Measurements from ENCODE around the gene PZP.

The PZP gene

GRCh38 chr12:9132008-9132535 is 76.1 kb downstream of the PZP start:
- H3K4me3 ChIP-seq (ENCODE audit: low read length): no peak overlapping the region
- no peak for DNase-seq (ENCODE audit: low read depth, low spot score)

DNA sequence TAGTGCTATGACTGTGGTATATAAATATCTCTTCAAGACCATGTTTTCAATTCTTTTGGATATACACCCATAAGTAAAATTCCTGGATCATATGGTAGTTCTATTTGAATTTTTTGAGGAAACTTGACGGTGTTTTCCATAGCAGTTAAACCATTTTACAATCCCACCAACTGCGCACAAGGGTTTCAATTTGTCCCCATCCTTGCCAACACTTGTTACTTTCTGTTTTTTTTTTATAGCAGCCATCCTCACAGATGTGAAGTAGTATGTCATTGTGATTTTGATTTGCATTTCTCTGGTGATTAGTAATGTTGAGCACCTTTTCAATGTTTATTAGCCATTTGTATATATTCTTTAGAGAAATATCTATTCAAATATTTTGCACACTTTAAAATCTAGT is 78.0 kb downstream of the PZP start:
- DNase-seq (ENCODE audit: low read depth, low spot score): no peak
- no peak overlapping the region for H3K4me3 ChIP-seq (ENCODE audit: low read length)

DNA sequence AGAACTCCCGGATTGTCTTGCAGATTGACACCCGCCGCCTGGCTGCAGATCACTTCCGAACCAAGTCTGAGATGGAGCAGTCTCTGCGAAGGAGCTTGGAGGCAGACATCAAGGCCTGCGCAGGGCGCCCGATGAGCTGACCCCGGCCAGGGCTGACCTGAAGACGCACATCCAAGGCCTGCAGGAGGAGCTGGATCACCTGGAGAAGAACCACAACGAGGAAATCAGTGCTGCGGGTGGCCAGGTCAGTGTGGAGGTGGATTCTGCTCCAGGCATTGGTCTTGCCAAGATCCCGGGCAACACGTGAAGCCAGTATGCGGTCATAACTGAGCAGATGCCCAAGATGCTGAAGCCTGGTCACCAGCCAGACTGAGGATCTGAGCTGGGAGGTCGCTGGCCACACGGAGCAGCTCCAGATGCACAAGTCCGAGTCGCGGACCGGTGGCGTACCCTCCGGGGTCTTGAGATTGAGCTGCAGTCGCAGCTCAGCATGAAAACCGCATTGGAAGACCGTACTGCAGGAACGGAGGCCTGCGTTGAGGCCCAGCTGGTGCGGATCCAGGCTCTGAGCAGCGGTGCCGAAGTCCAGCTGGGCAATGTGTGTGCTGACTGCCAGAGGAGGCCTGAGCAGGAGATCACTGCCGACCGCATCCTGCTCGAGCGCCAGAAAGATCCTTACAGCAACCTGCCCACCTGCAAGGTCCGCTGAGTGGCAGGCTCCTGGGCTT is 80.1 kb downstream of the PZP start:
- DNase-seq (ENCODE audit: low read depth, low spot score): no peak
- no peak overlapping the region for H3K4me3 ChIP-seq (ENCODE audit: low read length)

- DNase-seq (ENCODE audit: low read depth, low spot score): no peak
- no peak overlapping the region for H3K4me3 ChIP-seq (ENCODE audit: low read length)
Observed at GRCh38 chr12:9127484-9127883, 80.7 kb downstream of the PZP start.

DNA sequence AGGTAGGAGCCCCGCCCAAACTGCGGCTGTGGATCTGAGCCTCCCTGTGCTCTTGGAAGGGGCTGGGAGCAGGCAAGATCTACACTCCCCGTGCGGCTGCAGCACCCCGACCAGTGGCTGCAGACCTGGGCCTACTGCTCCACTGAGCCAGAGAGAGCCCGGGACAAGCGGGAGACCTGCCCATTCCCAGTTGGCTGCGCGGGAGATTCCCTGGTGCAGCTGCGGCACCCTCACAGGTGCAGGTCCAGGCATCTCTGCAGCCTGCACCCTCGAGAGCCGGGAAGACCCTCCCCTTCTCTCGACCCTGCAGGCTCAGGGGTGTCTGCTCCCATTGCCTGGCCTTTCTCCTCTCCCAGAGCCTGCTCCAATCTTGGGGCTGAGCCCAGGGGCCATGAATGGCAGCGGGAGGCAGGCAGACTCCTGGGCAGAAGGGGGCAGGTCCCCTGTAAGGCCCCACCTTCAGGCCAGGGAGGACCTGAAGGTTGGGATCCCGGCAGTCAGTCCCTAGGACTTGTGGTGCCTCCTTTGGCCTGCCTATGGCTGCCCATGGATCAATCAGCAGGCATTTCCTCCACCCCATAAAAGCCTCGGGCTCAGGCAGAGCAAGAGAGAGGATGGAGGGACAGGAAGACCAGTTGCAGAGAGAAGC is 83.7 kb downstream of the PZP start:
- H3K4me3 ChIP-seq (ENCODE audit: low read length): no peak overlapping the region
- no peak for DNase-seq (ENCODE audit: low read depth, low spot score)

- no peak overlapping the region for H3K4me3 ChIP-seq (ENCODE audit: low read length)
- no peak for DNase-seq (ENCODE audit: low read depth, low spot score)
Observed at GRCh38 chr12:9123781-9124382, 84.3 kb downstream of the PZP start.

- no peak for DNase-seq (ENCODE audit: low read depth, low spot score)
- H3K4me3 ChIP-seq (ENCODE audit: low read length): no peak overlapping the region
Observed at GRCh38 chr12:9122091-9122609, 86.0 kb downstream of the PZP start.

- DNase-seq (ENCODE audit: low read depth, low spot score): no peak
- H3K4me3 ChIP-seq (ENCODE audit: low read length): no peak overlapping the region
Observed at GRCh38 chr12:9120487-9121184, 87.6 kb downstream of the PZP start.

DNA sequence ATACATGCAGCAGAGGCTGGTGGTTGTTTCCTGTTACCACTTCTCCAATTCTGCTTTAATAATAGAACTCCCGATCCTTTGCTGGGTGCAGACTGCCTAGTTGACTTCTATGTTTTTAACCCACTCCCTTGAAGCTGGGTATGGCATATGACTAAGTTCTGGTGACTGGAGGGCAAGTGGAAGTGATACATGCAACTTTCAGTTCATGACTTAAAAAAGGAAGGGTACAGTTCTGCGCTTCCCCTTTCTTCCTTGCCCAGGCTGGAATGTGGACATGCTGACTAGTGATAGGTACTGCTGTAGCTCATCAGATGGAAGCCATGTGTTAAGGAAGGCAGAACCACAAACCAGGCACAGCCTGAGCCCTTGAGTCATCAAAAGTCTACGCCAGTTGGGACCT is 90.0 kb downstream of the PZP start:
- no peak overlapping the region for H3K4me3 ChIP-seq (ENCODE audit: low read length)
- no peak for DNase-seq (ENCODE audit: low read depth, low spot score)

DNA sequence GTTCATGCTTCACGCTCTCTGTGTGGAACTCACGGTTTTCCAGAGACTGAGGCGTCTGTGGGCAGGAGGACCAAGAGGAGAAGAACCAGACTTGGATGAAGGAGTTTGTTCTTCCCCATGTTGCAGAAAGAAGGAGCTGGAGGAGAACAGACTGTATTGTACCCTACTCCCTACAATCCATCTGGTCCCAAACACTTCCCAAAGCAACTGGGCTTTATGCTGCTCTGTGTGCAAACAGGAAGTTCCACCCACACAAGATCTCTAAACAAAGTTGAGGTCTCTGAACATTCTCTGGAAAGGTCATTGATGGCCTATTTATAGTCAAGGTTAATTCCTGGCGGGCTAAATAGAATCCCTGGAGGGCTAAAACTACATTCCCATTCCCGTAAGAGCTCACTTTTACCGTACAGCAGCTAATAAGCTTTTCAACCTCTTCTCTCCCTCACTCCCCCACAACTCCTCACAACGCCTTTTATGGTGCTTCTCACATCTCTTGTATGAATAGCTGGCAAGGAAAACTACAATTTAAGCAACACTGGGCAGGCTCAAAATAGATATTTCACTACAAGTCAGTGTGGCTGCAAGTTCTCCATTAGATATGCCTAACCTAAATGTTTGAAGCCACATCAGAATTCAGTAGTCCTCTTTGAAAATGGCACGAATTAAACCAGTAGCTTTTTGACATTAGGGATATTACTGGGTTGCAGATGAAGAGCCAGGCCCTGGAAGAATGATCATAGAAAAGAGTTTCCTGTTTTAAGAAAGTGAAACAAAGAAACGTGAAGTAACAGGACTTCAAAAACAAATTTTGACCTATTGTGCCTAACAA is 92.2 kb downstream of the PZP start, which contains the start of gene A2M:
Gene A2M, minus strand, starts transcription at position 189 of the 829 bp plus-strand sequence. Its CDS starts 70 bp downstream, at position 119.
- no peak for DNase-seq (ENCODE audit: low read depth, low spot score)
- H3K4me3 ChIP-seq (ENCODE audit: low read length): no peak within 1 kb of the TSS

DNA sequence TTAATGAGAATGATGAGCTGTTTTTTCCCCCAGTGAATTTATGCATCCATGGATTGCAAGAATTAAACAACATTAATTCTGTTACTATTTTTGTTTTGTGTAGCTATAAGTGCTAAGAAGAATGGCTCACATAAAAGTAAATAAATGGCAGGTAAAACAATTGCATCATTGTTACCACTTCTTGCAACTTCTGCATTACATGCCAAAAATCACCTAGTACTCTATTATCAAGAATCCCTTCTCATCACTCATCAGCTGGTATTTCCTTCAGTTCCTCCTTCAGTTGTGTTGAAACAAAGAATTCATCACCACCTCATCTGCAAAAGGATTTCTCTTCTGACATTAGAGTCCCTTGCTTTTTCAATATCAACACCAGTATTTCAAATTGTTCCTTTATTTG is 93.2 kb downstream of the PZP start:
- DNase-seq (ENCODE audit: low read depth, low spot score): no peak
- no peak overlapping the region for H3K4me3 ChIP-seq (ENCODE audit: low read length)

- H3K4me3 ChIP-seq (ENCODE audit: low read length): no peak overlapping the region
- no peak for DNase-seq (ENCODE audit: low read depth, low spot score)
Observed at GRCh38 chr12:9113987-9114309, 94.2 kb downstream of the PZP start.

DNA sequence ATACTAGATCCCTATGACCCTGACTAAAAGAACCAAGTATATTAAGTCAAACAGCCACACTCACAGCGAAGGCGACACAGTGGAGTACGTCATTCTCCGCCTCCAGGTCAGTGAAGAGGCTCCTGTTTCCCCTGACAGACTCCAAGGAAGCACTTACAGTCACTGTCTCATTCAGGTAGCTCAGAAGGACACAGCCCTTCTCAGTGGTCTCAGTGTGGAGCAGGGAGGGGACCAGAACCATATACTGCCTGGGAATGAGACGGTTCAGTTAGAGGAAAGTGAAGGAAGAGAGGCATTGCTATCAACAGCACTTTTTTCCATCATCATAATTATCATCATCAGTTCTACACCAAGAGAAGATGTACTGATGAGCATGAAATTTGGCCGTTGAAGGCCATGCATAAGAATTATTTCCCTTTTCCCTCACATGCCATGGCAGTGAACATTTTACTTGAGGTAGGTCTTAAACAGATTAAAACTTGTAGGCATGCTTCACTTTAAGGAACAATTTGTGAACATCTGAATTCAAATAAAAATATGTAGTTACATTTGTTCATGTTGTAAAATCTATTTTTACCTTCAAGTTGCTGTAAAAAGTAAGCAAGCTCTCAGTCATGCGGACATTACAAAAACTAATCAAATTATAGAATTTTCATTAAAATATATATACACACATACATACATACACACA is 94.8 kb downstream of the PZP start:
- H3K4me3 ChIP-seq (ENCODE audit: low read length): no peak overlapping the region
- DNase-seq (ENCODE audit: low read depth, low spot score): no peak

GRCh38 chr12:9112076-9112853 is 95.9 kb downstream of the PZP start:
- H3K4me3 ChIP-seq (ENCODE audit: low read length): no peak overlapping the region
- DNase-seq (ENCODE audit: low read depth, low spot score): no peak

- H3K4me3 ChIP-seq (ENCODE audit: low read length): no peak overlapping the region
- DNase-seq (ENCODE audit: low read depth, low spot score): no peak
Observed at GRCh38 chr12:9111525-9111924, 96.7 kb downstream of the PZP start.

DNA sequence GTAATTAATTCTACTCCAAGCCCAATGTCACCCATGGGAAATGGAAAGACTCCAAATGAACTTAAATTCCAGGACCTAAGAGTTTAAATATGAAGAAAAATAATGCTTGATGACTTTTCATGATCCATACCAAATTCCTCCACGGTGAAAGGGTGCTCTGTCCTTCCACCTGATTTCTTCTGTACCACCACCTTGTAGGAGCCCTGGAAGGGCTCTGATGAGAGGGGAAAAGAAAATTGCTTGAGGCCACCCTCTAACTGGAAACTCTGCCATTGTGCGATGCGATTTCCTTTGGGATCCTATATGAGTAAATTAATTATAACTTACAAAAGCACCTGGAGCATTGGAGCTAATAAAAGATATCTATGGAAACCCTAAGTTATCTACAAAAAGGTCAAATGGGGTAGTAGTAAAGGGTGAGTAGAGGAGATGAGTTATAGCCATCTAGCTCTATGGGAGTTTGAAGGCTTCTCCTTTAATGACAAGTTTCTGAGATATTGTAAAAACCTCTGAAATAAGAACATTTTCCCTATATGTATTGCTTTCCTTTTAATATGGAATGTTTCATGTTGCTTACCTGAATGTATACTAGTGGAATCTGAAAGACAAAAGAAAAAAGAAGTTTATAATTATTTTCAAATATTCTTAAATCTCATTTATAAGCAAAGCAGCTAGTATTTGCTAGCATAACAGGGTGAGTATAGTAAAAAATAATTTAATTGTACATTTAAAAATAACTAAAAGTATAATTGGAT is 98.3 kb downstream of the PZP start:
- no peak overlapping the region for H3K4me3 ChIP-seq (ENCODE audit: low read length)

GRCh38 chr12:9109213-9109522 is 99.0 kb downstream of the PZP start:
- no peak for DNase-seq (ENCODE audit: low read depth, low spot score)
- H3K4me3 ChIP-seq (ENCODE audit: low read length): no peak overlapping the region

More for the DNA sequence above, 98.3 kb downstream of the PZP start:
- DNase-seq (ENCODE audit: low read depth, low spot score): no peak
